Body of pancreas (tissue), 4 donors: Measurements from ENCODE around the gene SLC17A1. TPM values are rescaled to one million over a fixed set of nuclear protein-coding genes. Genes with fewer than 3 reads are reported as not detected.

Experiments
- ATAC-seq: fragments of 150-250 bp; one replicate; pipeline ENCODE4 v1.9.1; 2016
- DNase-seq, 4 donors: peaks; one replicate each; pipeline ENCODE4 v3.0.0-alpha.2; 2019
- H3K27ac ChIP-seq, 4 donors: fragments of 200-600 bp; sonication (generic); 1 replicate in 3 of 4; 2 replicates in 1 of 4; pipeline versions ENCODE4 v1.5.1 to v1.6.1; 2016 to 2019; ENCODE audit warnings: mild to moderate bottlenecking in 1 of 4, mixed read lengths in 1 of 4, moderate library complexity in 1 of 4
- H3K27me3 ChIP-seq, 2 donors: fragments of 200-600 bp; sonication (generic); one replicate each; pipeline ENCODE4 v1.6.0; 2016; ENCODE audit warnings: mild to moderate bottlenecking in 1 of 2
- H3K36me3 ChIP-seq, 2 donors: fragments of 200-600 bp; sonication (generic); replicated peaks in 1 of 2; 2 replicates each; pipeline ENCODE4 v1.5.1; 2016; ENCODE audit warnings: low read depth in 2 of 2; ENCODE audit not compliant: insufficient read depth in 1 of 2
- H3K4me1 ChIP-seq: fragments of 200-600 bp; sonication (generic); one replicate; pipeline ENCODE4 v1.6.0; 2016
- H3K4me3 ChIP-seq, 2 donors: fragments of 200-600 bp; sonication (generic); 1 replicate in 1 of 2; 2 replicates in 1 of 2; pipeline ENCODE4 v1.5.1; 2016 to 2019
- H3K9me3 ChIP-seq, 3 donors: fragments of 200-600 bp; sonication (generic); 1 replicate in 2 of 3; 2 replicates in 1 of 3; pipeline ENCODE4 v1.5.1; 2016
- CTCF ChIP-seq, 7 experiments: fragments of 450-650 bp in 4 of 7; fragments of 200-600 bp in 3 of 7; sonication (generic) in 3 of 7; IDR thresholded peaks; one replicate each; pipeline ENCODE4 v1.5.1; 2016 to 2019; ENCODE audit warnings: antibody characterized with exemption in 7 of 7
- POLR2A ChIP-seq, 3 donors: fragments of 450-650 bp; IDR thresholded peaks; one replicate each; pipeline ENCODE4 v1.6.1; 2016; ENCODE audit warnings: antibody characterized with exemption in 3 of 3, mild to moderate bottlenecking in 2 of 3
- WGBS, 2 donors: methylation state at CpG; one replicate each; pipeline ENCODE4 v1.1.5; 2017; 5-methylcytosine and 5-hydroxymethylcytosine counted together
- intact Hi-C: fragments of 100-400 bp; cut with DNase I; formaldehyde crosslinking; loops from one replicate; pipeline ENCODE4 v1.15.1; 2023
- total RNA-seq, 2 donors: library from RNA; depleted of rRNA; stranded (reverse); fragments of >200 nt; gene quantifications; one replicate each; pipeline ENCODE4 v1.1.0, GENCODE V29; 2016

SLC17A1 gene
- total RNA-seq, 2 donors from 2014 or later, result not detected

- intact Hi-C loops, result no loop called here
- Histone ChIP-seq H3K4me1 (peaks cover 12% of the 10 kb centered on the region), H3K9me3 (no peaks in the 10 kb centered on the region), H3K27me3 (no peaks in the 10 kb centered on the region), H3K27ac (peak overlapping the region in 3 of 4 donors; percentile 43 to 80 (median 72)), H3K36me3 (no peaks in the 10 kb centered on the region), H3K4me3 (no peak overlapping the region)
- DNase-seq (no peak), ATAC-seq (no peak)
- TF ChIP-seq CTCF (IDR thresholded peaks at IDR 0.05) (no peak), POLR2A (IDR thresholded peaks at IDR 0.05) (no peak)
- 74 to 76% methylated on average over 2 of the region's 2 CpGs for WGBS, 2 donors
Measured at GRCh38 chr6:25747477-25747876, 84.4 kb downstream of the SLC17A1 start.

GRCh38 chr6:25746968-25747367 is 84.9 kb downstream of the SLC17A1 start:
- Histone ChIP-seq H3K9me3 (no peaks in the 10 kb centered on the region), H3K27me3 (no peaks in the 10 kb centered on the region), H3K4me1 (peaks cover 12% of the 10 kb centered on the region), H3K36me3 (no peaks in the 10 kb centered on the region), H3K27ac (peak overlapping the region in 1 of 4 donors; percentile 80), H3K4me3 (no peak overlapping the region)
- whole genome bisulfite sequencing, 2 donors, result 43 to 65% methylated on average over 1 of the region's 1 CpG
- ATAC-seq (no peak), DNase-seq (no peak)
- TF ChIP-seq POLR2A (IDR thresholded peaks at IDR 0.05), result no peak
- no peak for TF ChIP-seq CTCF (IDR thresholded peaks at IDR 0.05)
- intact Hi-C loops, result no loop called here

DNA sequence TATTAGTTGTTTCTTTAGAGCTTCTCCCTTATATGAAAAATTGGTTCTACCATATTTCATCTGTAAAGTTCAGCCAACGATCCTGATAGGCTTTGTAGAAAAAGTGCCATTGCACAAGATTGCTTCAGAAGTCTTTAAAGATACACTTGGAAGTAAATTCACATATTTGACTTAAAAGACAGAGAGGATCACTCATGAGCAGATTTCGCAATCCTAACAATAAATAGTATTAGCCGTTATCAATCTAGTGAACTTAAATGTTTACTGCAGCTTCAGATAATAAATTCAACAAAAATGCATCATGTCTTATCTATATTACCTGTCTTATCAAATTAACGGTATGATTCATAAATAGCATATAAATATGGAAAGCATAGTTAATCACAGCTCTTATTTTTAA is 86.0 kb downstream of the SLC17A1 start:
- ATAC-seq (no peak), DNase-seq (no peak)
- Histone ChIP-seq H3K27ac (no peak overlapping the region), H3K4me1 (peaks cover 12% of the 10 kb centered on the region), H3K36me3 (no peaks in the 10 kb centered on the region), H3K27me3 (no peaks in the 10 kb centered on the region), H3K9me3 (no peaks in the 10 kb centered on the region), H3K4me3 (no peak overlapping the region)
- intact Hi-C loops, result no loop called here
- TF ChIP-seq CTCF (IDR thresholded peaks at IDR 0.05), result no peak
- 58 to 64% methylated on average over 4 of the region's 4 CpGs for WGBS, 2 donors

- H3K4me1 ChIP-seq, result peaks cover 7% of the 10 kb centered on the region
- H3K4me3 ChIP-seq, result no peak overlapping the region
- no peak for ATAC-seq
- no peaks in the 10 kb centered on the region for H3K9me3 ChIP-seq
- H3K27ac ChIP-seq, result no peak overlapping the region
- intact Hi-C loops, result no loop called here
- no peak for DNase-seq
- no peaks in the 10 kb centered on the region for H3K27me3 ChIP-seq
- no peaks in the 10 kb centered on the region for H3K36me3 ChIP-seq
- TF ChIP-seq POLR2A (IDR thresholded peaks at IDR 0.05), result no peak
- no peak for TF ChIP-seq CTCF (IDR thresholded peaks at IDR 0.05)
Measured at GRCh38 chr6:25743868-25744267, 88.0 kb downstream of the SLC17A1 start.

DNA sequence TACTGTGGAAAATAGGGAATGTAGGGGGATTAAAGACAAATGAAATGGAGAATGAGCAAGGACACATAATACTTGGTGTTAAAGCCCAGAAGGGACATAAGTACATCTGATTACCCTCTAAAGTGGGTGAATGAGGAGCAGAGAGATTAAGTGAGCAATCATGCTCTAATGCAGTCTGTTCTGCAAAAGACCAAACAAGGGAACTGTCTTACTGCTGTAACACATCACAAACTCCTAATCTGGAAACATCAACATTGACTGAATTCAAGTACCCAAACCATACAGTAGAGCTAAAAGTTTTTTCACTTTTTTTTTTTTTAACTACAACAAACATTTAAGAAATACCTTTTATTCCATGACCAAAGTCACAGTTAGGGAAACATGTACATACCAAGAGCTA is 96.6 kb downstream of the SLC17A1 start:
- no peak for ATAC-seq
- H3K27me3 ChIP-seq, result no peaks in the 10 kb centered on the region
- no peak overlapping the region for H3K4me3 ChIP-seq
- H3K36me3 ChIP-seq, result no peaks in the 10 kb centered on the region
- intact Hi-C loops, result no loop called here
- no peak overlapping the region for H3K27ac ChIP-seq
- DNase-seq, result no peak
- H3K4me1 ChIP-seq, result no peaks in the 10 kb centered on the region
- H3K9me3 ChIP-seq, result no peaks in the 10 kb centered on the region
- no peak for TF ChIP-seq CTCF (IDR thresholded peaks at IDR 0.05)
- no peak for TF ChIP-seq POLR2A (IDR thresholded peaks at IDR 0.05)

Other genes starting within 250 kb of the SLC17A1 start
- gene SCGN, start 179.8 kb downstream of the SLC17A1 start, total RNA-seq, result 10 to 100 TPM; 26.7 to 38.1 TPM
- gene SLC17A4, start 77.3 kb downstream of the SLC17A1 start, total RNA-seq, result 10 to 100 TPM in 1 of 2 donors, 1 to 10 TPM in 1; 4.0 to 10.6 TPM
- not detected for gene SLC17A3, start 42.2 kb upstream of the SLC17A1 start, total RNA-seq
- not detected for gene SLC17A2, start 98.6 kb upstream of the SLC17A1 start, total RNA-seq
- gene TRIM38, start 130.8 kb upstream of the SLC17A1 start, total RNA-seq, result 1 to 10 TPM; 3.9 to 4.0 TPM